HG03354 (cell line): ENCODE data around the gene GAS6.

Experiments used
- ATAC-seq: cut with Tn5 transposase; IDR thresholded peaks from one replicate; pipeline ENCODE4 v1.9.1; 2021; ENCODE audit warnings: mild to moderate bottlenecking; ENCODE audit not compliant: unreplicated experiment, poor library complexity, severe bottlenecking

GAS6 gene

DNA sequence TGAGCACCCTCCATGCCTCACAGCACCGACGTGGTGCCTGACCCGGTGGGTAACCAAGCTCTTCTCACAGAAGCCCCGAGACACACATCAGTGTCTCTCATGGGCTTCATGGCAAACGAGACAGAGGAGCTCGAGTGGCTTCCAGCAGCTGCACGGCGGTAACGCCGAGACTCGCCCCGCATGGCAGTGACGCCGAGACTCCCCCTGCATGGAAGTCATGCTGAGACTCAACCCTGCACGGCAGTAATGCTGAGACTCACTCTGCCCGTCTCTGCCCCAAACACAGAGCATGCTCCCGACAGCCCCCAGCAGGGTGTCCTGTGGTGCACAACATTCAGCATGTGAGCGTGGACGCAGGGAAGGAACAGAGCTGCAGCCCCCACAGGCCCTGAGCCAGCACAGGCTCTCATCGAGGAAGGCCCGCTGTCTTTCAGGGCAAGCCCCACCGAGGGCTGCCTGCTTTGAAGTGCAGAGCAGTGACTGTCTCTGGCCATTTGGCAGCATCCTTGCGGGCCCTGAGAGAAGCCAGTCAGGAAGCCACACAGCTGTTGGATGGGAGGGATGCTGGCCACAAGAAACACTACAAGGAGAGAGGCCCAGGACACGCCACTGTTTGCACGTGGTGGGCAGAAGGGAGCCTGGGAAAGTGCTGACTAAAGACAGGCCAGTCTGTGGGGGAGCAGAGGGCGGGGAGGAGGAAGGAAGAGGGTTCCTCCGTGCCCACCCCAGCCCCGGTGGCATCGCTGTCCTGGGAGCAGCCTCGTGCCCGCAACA lies 9.5 kb downstream of the GAS6 start:
- no peak for ATAC-seq

DNA sequence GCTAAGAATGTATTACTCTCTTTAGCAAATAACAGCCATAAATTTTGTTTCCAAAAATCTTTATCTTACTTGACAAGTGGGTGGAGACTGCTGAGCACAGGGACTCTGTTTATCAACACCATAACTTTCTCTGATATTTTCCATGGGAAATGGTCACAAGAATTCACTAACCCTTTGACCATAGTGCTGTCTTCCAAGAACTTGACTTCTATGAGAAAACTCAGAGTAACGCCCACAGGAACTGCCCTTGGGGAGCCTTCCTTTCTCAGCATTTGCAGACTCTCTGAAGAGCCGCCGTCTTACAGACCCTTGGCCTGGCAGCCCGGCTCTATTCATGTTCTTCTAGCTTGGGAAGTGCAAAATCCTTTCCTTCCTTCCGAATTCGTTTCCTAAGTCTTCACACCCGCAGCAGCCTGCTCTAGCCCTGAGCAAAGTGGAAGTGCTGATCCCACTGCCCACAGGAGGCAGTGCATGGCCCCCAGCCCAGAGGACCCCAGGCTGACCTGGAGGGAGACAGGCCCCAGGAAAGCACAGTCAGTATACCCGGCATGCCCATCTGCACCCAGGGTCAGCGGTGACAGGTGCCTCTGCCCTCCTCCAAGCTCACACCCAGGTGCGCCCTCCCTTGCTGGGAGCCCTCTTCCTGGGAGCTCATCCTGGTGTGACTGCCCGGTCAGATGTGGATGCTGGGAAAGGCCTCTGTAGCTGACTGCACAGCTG lies 10.2 kb downstream of the GAS6 start:
- no peak for ATAC-seq

DNA sequence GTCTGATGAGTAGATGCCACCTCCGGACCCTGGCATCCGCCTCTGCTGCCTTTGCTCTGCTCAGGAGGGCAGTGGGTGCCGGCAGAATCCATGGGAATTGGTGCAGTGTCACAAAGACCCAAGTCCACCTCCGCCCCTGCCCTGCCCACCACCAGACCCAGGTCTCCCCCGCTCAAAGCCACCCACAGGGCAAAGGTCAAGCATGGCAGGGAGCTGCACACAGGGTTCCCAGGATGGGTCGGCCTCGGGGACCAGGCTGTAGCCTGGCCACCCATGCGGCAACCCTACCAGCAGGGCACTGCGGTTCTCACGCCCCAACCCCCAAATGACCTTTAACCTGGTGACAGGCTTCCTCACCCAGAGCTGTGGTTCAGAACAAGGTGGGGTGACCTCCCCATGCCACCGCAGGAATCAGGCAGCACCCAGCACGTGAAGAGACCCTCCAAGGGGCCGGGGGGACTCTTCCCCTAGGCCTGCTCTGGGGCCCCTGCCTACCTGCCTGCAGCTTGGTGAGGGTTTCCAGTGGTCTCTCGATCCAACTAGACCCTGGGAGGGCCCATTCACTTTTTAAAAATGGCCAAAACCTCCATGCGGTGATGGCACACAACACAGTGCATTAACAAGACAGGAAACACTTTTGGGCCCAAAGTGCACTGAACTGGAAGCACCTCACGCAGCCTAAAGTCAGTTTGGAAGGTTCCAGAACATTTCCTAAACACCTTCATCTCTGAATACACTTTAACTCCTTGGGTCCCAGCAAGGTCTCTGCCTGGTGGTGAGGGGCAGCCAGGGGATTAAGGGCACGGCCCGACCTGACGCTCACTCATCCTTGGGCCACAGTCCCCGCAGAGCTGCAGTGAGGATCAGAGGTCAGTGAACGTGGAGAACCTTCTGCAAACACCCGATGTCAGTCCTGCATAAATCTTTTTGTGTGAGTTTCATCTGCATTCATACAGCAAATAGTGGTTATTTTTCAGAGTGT lies 11.0 kb downstream of the GAS6 start:
- ATAC-seq, result no peak

DNA sequence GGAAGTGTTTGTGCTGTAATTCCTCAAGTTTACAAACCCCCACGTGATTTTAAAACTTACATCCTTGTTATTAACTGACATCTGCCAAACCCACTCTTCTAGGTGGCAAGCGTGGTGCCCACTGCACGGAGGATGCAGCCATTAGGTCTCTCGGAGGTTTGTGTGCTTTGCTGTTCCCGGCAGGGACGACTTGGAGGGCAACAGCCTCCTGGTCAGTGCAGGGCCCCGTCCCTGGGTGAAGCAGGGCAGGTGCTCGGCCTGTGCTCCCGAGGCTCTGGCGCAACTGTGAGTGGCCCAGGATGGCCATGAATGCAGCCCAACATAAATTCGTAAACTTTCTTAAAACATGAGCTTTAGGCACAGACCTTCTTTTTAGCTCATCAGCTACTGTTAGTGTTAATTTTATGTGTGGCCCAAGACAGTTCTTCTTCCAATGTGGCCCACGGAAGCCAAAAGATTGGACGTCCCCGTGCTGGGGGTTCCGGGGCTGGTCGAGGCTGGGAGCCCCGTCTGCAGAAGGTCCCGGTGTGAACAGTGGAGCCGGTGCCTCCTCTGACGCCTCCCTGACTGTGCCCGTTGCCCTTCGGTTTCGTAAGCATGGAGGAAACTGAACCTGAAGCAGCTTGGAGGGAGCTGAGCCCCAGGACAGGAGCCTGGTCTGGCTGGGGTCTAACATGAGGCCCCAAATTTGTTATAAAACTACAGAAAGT lies 11.9 kb downstream of the GAS6 start:
- no peak for ATAC-seq

DNA sequence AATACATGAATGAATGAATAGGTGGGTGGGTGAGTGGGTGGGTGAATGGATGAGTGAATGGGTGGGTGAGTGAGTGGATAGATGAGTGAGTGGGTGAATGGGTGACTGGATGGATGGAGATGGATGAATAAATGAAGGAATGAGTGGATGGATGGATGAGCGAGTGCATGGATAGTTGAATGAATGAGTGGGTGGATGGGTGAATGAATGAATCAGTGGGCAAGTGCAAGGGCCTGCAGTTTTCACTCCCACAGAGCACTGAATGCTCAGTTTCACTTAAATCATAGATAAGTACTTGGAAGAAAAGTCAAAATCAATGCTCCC lies 12.4 kb downstream of the GAS6 start:
- no peak for ATAC-seq

DNA sequence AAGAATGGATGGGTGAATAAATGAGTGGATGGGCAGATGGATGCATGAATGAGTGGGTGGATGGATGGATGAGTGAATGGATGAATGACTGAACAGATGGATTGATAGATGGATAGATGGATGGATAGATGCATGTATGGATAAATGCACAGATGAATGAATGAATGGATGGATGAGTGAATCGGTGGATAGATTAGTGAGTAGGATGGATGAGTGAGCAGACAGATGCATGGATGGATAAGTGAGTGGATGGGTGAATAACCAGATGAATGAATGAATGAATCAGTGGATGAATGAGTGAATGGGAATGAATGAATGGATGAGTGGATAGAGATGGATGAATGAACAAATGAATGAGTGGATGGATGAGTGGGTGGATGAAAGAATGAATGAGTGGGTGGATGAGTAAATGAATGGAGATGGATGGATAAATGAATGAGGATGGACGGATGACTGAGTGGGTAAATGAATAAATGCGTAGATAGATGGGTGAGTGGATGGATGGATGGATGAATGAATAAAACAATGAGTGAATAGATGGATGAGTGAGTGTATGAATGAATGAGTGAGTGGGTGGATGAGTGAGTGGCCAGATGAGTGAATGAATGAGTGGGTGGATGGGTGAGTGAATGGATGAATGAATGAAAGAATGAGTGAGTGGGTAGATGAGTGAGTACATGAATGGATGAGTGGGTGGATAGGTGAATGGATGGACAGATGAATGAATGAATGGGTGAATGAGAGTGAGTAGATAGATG lies 13.0 kb downstream of the GAS6 start:
- no peak for ATAC-seq

DNA sequence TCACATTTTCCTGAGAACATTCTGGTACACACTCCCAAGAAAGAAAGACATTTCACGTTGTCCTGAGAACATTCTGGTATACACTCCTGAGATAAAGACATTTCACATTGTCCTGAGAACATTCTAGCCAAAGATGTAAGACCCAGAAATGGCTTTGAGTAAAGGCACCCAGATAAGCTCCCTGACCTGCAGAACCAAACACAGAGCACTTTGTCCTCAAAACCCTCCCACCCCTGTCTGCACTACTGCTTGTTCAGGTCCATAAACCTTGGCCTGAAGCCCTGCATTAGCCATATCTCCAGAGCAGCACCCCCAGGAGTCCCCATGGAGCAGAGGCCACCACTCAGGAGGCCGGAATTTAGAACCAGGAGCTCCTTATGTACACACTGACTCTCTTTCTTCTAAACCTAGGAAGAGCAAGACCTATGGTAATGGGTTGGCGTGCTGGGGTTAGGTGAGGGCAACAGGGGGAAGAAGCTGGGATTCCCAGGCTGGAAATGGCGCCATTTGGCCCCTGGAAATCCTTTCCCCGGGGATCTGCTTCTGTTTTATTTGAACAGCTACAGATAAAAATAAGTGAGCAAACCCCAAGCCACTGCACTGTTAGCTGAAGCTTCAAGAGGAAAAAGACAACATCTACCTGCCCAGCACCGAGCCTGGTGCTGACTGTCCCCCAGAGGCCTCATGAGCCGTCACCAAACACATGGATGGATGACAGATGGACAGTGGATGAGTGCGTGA lies 13.7 kb downstream of the GAS6 start:
- no peak for ATAC-seq

DNA sequence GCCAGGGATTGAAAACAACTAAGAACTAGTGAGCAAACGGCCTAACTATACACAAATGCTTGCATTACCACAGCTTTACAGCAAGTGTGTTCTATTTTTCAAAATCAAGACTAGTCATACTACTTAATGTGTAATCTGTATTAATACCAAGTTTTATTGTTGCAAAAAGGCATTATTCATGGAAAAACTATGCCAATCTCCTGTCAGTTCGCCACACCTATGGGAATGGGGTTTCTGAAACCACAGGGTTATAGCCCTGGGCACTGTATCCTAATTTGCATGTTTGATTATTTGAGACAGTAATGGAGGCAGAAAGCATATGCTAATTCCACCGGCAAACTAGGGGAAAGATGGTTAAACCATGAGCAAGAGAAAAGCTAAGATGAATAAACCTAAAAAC lies 14.3 kb downstream of the GAS6 start:
- no peak for ATAC-seq

DNA sequence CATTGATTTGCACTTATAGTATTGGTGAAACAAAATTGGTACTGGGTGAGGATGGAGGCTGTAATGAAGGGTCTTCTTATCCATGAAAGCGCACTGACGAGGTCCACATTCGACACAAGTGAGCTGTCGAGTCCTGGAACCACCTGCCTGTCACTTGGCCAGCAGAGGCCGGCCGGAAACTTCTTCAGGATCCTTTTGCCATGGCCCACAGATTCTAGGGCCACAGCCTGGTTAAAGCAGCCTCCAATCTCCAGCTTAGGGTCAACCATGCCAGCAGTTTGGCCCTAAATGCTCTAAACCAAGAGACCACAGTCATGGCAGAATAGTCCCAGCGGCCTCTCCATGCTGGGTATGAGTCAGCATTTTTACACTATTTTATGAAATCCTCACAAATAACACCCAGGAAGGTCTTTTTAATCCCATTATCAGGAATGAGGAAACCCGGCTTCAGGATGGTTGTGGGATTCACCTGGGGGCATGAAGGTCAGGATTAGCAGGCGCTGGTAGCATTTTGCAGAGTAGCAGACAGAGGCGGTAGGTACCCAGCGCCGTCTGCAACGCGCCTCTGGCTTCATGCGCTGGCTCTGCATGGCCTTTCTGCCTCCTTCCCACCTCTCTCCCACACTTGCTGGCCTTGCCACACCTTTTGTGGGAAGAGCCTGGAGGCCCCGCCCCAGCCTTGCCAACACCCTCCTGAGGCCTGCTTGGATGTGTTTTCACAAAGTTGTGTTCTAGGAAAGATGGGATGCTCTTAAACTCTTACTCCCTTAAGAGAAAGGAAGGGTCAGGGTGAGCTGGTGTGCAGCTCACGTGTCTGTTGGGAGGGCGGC lies 15.2 kb downstream of the GAS6 start:
- ATAC-seq, result no peak

DNA sequence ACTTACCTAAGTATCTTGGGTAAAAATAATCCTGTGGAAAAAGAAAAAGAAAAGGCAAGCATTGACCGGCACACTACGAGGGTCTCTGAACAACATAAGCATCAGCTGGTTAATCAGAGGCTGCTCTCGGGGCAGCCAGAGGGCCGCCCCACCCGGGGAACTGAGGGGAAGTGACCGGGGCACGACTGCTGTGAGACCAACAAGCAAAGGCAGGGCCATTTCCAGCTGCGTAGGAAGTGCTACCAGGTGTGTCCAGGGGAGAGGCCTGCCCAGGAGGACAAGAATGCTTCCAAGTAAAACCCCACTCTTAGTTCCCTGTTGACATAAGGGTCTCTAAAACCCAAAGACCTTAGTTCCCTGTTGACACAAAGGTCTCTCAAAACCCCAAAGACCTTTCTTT lies 15.9 kb downstream of the GAS6 start:
- no peak for ATAC-seq

DNA sequence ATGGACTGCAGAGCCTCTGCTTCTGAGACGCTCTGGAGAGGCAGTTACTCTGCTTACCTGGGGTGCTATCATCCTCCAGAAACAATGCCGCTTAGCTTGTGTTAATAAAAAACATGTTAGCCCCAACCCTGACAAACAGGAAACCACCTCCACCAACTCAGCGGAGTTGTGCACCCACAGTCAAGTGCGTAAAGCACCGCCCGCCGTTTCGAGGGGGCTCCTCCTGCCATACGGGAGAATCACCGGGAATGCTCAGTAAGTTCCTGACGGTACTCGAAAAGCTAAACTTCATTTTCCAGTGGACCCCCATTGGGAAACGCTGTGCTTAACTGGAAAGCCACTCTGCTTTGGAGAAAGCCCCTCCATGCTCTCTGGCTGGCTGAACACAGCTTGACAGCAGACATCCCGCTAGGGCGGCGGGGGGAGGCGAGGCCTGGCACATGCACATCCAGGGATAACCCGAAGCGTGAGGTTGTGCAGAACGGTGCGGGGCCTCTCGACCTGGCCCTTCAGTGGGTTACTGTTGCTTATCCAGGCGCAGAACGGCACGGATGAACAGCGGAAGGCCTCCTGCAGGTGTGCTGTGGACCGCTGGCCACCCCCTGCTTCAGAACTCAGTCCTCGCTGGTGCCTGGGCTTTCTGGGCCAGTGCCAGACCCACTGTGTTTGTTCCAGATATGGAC lies 17.1 kb downstream of the GAS6 start:
- ATAC-seq, result no peak

DNA sequence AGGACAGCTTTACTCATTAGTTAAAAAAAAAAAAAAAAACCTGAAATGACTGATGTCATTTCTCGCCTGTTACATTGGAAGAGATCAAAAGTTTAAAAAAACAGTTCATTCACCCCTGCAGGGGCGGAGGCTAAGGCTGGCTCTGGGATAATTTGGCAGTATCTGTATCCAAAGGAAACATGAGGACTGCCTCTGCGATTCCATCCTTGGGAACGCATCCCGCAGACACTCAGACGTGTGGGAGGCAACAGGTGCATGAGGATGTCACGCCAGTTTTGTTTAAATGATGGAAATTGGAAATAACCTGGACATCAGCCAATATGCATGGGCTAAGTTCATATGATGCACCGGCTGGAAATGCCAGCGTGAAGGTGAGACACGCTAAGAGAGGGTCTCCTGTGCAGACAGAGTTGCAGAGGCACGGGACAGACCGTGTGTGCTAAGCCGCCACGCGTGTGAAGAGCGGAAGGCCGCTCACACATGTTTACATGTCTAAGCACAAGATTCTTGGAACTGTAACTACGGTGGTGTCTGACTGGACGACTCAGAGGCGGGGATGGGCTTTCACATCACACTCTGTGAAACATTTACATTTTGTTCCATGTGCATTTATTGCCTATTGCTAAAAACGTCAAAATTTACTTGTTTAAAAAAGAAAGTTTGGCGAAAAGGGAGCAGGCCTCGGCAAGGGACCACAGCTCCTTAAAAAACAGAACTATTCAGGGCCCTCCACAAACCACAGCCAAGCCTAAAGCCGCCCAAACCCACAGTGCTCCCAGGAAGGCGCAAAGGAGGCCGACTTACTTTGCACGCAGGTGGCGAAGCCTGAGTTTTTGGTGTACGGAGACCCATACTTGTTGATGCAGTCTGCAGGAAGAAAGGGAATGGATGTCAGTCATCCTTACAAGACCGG lies 17.9 kb downstream of the GAS6 start:
- ATAC-seq, result no peak

DNA sequence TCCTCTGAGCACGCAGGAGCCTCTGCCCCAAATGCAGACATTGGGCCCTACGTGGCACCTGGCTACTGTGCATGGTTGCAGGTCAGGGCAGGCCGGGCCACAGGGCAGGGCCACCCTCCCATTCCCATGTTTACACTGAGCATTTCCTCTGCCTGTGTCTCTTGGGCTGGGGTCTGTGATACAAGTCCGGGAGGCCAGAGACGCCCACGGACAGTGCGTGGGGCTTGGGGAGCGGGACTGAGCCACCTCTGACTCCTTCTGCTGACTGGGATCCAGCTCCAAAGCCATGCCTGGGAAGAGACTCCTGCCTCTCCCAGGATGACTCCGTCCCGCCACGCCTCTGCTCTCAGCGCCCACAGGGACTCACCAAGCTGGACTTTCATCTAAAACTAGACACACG lies 18.8 kb downstream of the GAS6 start:
- ATAC-seq, result no peak

DNA sequence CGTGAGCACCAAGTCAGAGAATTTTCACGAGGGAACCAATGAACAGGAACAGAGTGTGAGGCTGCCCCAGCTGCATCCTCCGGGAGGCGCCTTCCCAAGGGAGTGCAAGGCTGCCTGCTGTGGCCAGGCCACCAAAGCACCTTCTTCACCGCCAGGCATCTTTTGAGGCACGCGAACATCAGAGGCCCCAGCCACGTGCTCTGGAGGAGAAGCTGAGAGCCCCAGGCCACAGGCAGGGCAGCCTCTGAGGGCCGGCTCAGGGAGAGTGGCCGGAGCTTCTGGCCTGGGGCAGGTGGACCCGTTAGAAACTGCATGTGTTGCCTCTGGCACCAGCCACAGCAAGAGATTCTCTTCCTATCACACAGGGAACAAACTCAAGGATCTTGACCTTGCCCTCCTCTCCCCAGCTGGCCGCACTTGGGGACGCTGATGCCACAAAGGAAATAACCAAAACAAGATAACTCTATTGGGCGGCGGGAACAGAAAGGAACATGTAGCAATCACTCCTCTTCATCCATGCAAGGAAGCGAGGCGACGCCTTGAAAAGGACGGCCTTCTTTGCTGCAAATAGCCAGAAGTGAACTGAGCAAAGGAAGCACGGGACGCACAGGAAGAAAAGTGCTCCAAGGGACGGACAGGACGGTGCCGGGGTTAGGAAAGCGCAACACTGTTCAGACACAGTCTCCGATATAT lies 19.9 kb downstream of the GAS6 start:
- ATAC-seq, result no peak

DNA sequence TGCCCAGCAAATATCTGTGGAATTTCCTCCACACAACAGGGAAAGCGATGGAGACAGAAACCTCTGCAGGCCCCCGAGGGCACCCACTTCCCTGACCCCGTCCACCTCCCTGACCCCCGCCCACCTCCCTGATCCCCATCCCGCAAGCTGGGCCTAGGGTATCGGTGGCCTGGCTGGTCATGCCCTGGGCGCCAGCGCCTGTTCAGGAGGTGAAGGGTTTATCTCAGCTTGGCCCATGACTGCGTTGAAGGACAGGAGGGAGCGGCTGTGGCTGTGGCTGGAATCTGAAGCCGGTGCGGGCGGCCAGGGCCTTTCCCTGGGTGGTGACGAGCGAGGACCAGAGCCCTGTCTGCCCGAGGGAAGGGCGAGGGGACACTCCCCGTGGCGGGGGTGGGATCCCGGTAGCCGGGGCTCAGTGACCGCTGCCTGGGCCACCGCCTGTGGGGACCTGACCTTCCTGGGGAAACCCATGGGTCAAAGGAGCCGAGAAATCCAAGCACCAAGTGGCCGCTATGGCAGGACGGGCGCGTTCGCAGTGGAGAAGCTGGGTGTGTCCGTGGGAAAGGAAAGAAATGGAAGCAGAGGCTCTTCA lies 20.7 kb downstream of the GAS6 start:
- no peak for ATAC-seq
